Right ventricle myocardium inferior (tissue), 1 donor: ENCODE measurements around the gene PTPRO. TPM values are rescaled to one million over a fixed set of nuclear protein-coding genes. Genes with fewer than 3 reads are reported as not detected.

Experiments used
- ATAC-seq: fragments of 200-7000 bp; cut with Tn5 transposase; one replicate; pipeline ENCODE4 v1.9.1; 2020; ENCODE audit warnings: mild to moderate bottlenecking, moderate library complexity
- DNase-seq: peaks from one replicate; pipeline ENCODE4 v3.0.0; 2021; ENCODE audit errors: missing footprints
- intact Hi-C: fragments of 100-400 bp; cut with DNase I; formaldehyde crosslinking; loops from one replicate; pipeline ENCODE4 v1.11.0; 2022
- total RNA-seq: library from RNA; stranded (reverse); fragmentation: NEBNext Ultra II Directional; extraction: Animal tissue kit (Norgen Biotek cat#: 25700); gene quantifications from one replicate; pipeline ENCODE4 v1.2.1, GENCODE V29; 2021
- donor health status: DM: no; HTN: yes; CAD: no; lungs with severe emphysema.

The PTPRO gene
- total RNA-seq, 1 donor from 2014 or later = 1.3 TPM

DNA sequence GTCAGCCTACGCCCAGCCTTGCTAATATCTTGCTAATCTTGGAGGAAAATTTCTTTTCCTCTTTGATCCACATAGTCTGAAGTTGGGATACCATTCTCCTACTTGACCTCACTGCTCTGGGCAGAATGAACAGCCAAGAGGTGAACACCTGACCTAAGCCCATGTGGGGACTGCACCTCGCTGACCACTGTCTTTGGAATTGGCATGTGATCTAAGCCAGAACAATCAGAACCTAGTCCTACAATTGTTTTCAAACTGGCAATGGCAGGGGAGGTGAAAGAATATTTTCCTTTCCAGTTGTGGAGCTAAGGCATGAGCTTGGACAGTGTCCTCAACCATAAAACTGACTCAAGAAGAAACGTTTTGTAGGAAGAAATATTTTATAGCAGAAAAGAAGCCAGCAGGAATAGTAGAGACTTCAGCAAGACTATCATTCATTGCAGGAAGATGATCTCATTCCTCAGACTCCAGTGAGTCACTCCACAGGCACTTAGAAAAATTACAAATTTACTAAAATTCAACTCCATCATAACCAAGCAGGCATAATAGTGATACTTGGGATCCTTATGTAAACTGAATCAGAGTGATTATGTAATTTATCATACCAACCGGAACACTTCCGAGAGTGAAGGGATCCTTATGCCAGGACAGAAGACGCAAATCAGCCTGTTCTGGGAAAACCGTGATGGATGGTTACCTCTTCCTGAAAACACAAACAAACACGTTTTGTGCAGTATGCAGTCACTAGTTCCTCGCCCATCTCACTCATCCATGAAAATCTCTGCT is 14.7 kb downstream of the PTPRO start:
- no peak for ATAC-seq

DNA sequence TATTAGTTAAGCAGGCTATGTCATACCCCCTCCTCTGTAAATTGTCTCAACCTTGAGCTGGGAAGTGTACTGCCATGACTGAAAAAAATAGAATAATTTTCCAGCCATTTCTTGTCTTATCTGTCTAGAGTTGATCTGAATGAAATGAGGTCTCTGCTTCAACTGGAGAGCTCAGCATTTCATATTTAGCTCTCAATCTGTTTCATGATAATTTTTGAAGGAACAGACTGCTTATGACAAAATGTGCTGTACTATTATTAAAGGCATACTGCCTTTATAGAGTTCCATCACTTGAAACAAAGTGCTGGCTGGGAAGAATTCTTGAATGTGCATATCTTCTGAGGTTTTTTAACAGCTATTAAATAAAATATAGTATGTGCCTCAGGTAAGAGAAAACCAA is 19.1 kb downstream of the PTPRO start:
- no peak for DNase-seq
- ATAC-seq = no peak
- intact Hi-C loops = no loop called here

More for the DNA sequence above, 14.7 kb downstream of the PTPRO start:
- intact Hi-C loops = no loop called here
- DNase-seq = no peak

DNA sequence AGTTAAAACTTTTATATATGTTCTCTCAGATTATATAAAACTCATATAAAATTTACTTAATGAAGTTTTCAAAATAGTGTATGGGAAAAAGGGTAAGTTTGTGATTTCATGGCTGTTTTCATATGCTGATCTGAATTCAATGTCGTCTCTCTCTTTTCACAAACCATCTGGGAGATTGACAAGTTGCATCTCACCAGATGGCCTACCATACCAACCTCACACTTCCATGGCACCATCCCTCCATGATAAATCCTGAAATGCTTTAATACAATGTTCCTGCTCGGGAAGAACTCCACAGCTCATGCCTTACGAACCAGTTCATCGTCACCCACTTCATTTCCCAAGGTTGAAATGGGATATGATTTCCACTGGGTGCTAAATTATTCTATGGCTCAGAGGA is 22.3 kb downstream of the PTPRO start:
- no peak for DNase-seq
- no peak for ATAC-seq
- intact Hi-C loops = no loop called here

DNA sequence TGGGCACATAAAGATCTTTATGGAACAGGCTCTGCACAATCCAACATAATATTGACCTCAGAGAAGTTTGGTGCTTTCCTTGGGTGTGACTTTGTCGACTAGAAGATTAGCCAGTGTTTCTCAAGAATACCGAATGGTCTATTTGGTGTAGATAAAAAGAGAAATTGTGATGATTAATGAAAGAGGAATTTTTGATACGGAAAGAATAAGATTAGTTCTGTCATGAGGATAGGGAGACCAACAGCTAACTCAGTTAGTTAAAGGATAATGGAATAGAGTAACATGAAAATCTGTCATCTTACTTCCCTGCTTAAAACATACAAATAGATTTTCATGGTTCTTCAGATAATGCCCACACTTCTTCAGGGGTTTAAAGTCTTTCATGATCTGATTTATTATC is 24.2 kb downstream of the PTPRO start:
- no peak for ATAC-seq

DNA sequence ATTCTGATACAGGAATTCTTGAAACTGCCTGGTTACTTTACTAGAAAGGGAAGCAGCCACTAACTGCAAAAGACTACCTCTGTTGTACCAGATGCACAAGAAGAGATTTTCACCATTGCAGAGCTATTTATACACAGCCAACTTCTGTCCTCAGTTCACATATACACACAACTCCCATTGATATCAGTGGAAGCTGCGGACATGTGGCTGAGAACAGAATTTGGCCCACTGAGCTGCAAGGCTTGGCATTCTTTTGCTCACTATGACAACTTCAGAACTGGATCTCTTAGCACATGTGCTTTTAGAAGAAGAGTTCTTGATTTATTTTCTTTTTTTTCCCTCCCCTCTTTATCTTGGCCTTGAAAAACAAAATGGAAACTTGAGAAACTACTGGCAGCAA is 28.3 kb downstream of the PTPRO start:
- DNase-seq = no peak
- peak; percentile 52 for ATAC-seq
- intact Hi-C loops = no loop called here

More for the DNA sequence above, 24.2 kb downstream of the PTPRO start:
- intact Hi-C loops = no loop called here
- no peak for DNase-seq

DNA sequence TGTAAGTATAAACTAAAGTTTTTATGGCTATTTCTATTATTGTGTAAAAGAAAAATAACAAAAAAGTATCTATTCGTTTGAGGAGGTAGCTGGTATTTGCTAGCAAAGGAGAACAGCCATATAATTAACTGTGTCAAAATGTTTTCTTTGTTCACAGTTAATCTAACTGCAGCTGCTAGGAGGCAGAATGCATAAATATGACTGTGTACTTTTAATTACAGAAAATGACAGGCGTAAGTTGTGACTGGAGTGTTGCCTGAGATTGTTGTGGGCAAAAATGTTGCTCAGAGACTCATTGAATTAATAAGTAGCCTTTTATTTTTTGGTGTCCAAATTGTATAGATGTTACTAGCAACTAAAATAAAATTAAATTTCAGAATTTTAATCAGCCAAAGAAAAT is 33.5 kb downstream of the PTPRO start:
- ATAC-seq (no peak), DNase-seq (no peak)
- intact Hi-C loops = no loop called here

DNA sequence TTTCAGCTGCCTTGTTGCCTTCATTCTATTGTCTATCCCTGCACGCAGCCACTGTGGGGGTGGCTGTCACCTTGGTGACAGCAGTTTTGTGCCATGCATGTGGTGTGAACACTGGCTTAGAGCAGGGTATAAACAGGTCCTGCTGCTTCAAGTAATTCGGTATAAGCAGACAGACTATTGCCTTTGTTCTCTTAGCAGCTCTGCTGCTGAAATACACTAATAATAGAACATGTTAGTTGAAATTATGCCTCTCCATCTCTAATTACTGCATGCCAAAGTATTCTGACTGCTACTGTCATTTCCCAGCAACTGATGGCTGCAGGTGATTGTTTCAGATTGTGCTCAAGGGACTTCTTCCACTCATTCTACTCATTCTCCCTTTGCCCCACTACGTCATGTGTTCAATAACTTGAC is 34.6 kb downstream of the PTPRO start:
- intact Hi-C loops = no loop called here
- DNase-seq (no peak), ATAC-seq (no peak)

DNA sequence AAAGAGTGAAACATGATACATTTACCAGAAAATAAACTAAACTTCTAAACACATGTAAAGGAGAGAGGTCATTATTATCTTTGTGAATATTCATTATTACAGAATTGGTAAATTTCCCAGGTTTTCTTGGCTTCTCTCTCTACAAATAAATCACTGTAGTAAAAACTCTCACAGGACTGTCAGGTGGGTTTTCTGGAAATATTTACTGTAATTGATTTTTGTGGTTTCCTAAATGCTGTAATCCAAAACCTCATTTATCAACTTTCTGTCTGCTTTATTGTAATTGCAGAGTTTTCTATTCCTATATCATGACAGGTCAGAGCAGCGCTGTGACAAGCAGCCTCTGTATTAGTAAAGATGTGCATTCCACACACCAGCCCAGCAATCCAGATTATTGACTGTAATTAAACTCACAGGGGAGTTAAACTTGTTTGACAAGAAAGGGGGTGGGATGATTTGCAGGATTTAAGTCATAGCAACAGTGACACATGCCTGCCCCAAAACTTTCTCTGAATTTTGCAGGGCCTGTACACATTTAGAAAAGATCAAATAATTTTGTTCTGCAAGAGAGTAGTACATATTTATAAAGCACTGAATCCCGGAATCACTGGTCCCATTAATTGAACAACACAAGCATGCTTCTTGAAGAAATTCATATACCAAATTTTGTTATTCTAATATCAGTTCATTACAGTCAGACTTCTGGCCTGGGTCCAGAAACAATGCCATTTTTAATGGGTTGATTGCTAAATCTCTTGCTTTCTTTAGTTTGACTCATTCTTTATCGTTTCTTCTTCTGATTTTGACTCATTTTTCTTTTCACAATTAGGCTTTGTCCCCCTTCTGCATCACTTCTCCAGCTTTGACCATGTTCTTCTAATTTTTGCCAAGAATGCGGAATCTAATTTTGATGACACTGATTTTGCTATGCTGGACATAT is 42.2 kb downstream of the PTPRO start:
- intact Hi-C loops = no loop called here

DNA sequence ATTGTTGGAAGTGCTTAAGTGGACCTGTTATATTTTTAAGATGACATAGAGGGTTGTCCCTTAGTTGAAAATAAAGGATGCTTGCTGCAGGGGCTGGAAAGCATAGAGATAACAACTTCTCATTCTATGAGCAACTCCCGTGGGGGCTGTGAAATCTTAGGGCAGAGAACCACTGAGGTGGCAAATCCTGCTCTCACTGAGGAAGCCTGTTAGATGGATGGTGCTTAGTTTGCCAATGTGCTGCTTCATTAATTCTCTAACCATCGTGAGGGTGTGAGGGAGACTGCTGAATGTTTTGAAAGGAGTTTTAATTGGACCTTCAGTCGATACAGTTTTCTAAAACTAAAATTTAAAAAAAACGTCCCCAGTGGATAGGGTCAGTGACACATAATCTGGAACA is 46.5 kb downstream of the PTPRO start:
- no peak for ATAC-seq
- no peak for DNase-seq
- intact Hi-C loops = no loop called here

More for the DNA sequence above, 42.2 kb downstream of the PTPRO start:
- no peak for ATAC-seq
- DNase-seq = no peak

DNA sequence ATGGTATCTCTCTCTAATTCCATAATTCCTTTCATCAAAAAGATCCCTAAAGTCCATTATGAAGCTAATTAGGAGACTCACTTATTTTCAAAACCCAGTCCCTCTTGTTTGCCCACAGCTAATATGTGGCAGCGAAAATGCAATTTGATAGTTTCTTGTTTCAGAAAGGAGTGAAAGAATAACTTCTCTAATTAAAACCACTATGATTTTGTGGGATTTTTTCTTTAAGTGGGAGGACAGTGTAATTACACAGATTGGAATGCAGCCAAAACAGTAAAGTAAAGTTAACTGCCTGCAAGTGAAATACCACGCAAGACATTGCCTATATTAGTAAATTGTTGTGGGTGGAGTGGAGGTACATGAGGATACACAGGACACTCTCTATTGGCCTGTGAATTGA is 50.0 kb downstream of the PTPRO start:
- no peak for ATAC-seq
- intact Hi-C loops = no loop called here
- DNase-seq = no peak

DNA sequence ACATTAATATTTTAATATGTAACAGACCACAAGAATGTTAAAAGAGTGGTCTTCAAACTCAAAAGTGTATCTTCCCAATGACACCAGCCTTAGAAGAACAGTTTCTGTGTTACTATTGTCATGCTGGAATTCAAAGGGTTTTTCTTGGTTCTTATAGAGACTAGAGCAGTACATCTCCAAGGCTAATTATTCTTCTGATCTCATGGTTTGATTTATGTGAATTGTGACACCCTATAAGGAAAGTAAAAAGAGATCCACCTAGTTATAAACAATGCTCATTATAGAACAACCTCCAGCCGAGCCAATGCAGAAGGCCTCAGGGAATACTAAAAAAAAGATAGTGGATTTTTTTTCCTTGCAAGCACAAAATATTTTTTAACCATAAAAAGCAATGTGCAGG is 65.5 kb downstream of the PTPRO start:
- ATAC-seq = no peak
- intact Hi-C loops = no loop called here
- no peak for DNase-seq

DNA sequence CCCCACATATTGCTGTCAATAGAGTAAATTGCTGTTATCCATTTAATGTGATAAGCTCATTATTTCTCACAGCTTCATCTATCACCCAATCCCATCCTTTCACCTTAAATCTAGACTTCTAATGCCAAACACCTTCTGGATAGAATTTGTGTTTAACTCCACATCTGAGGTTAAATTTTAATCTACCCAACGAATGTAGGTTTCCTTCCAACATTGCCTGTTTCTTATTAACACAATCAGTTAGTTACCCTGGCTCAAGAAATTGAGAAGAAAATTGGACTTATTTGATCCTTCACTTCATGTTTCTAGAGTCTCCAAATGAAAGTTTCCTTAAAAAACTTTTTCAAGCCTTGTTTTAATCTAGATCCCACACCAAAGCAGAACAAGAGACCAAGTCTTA is 67.3 kb downstream of the PTPRO start:
- DNase-seq (no peak), ATAC-seq (no peak)
- intact Hi-C loops = no loop called here

DNA sequence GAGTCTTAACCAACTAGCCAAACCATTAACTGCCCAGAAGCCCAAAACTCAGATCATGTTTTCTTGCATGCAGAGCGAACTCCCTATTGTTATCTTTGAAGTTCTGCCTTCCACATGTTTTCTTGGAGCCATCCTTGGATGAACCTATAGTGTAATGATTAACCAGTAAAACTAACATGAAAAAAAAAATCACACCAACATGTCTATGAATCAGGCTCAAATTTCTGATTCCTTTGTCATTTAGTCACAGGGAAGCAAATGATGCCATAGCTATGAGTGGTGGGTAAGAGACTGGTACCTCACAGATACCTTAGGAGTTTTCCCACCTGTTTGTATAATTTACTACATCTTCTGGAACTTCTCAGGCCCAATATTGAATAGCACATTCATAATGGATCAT is 70.7 kb downstream of the PTPRO start:
- intact Hi-C loops = no loop called here

DNA sequence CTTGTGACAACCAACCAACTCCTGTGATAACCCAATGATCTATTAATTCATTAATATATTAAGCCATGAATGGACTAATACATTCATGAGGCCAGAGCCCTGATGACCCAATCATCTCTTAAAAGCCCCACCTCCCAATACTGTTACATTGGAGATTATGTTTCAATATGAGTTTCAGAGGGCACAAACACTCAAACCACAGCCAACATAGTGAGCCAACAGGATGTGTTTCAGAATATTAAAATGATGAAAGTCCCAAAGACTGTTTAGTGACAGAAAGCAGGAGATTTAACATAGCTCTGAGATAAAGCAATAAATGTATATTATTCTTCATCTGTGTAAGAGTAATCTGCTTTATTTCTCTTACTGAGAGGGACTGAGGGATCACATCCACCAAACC is 71.7 kb downstream of the PTPRO start:
- ATAC-seq = no peak

More for the DNA sequence above, 70.7 kb downstream of the PTPRO start:
- ATAC-seq (no peak), DNase-seq (no peak)

DNA sequence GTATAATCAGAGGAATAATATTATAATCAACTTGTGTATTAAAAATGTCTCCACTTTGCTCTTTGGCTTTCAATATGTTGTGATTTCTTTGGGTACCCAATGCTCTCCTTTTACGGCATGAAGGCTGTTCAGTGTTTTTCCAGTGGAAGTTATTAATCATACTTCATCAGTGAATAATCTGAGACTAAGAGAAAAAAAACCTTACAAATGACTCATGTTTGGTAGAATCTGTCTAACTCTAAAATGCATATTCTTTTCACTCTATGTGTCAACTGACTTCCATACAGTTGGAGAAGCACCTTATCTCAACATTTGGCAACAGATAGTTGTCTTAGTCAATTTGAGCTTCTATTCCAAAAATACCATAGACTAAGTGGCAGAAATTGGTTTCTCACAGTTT is 82.2 kb downstream of the PTPRO start:
- intact Hi-C loops = no loop called here
- DNase-seq (no peak), ATAC-seq (no peak)

More for the DNA sequence above, 71.7 kb downstream of the PTPRO start:
- DNase-seq = no peak
- intact Hi-C loops = no loop called here

DNA sequence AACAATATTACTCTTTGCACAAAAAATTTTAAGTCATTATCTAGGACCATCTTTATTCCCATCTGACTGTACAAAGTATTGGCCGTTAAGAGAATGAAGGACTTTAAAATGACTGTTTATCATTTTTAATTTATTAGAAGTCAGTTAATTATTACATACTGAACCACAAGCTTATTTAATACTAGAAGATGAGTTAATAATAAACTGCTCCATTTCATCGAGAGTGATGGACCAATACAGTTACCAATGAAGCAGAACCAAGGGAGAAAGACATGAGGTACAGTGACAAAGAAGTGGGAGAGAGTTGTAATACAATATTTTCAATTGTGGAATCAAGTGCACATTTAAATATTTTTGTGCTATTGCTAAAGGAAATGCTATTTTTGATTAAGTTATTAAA is 83.3 kb downstream of the PTPRO start:
- DNase-seq (no peak), ATAC-seq (no peak)
- intact Hi-C loops = no loop called here

DNA sequence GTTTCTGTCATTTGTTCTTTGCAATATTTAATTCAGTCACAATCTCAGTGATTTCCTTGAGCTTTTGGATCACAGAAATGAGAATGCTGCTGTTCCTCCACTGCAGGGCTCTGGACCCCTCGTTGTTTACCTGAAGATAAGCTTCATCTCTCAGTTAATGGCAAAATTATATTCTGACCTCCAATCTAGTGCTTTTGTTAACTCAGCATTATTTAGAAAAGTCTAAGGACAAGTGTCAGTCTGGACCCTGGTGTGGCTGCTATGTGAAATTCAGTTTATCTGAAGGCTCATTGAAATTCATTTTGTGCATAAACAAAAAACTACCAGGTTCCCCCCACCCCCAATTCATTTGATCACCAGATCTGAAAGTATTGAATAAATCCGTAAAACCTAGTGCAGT is 84.7 kb downstream of the PTPRO start:
- no peak for ATAC-seq
- no peak for DNase-seq
- intact Hi-C loops = no loop called here

DNA sequence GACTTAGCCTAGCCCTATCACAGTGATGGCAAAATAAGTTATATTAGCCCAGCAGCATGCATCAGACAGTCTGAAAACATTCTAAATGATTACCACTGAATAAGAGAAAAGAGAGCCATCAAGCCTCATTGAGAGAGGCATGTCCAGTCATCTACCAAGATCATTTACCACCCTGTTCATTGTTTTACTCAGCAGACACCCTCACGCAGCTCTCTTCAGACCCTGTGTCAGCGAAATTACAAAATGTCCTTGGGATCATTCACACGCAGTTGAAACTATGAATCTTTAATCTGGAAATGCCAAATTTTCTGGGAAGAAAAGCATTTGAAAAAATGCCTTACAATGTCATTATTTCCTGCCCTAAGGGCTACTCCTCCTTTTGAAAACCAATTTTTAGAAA is 89.5 kb downstream of the PTPRO start:
- intact Hi-C loops = no loop called here
- DNase-seq (no peak), ATAC-seq (no peak)

DNA sequence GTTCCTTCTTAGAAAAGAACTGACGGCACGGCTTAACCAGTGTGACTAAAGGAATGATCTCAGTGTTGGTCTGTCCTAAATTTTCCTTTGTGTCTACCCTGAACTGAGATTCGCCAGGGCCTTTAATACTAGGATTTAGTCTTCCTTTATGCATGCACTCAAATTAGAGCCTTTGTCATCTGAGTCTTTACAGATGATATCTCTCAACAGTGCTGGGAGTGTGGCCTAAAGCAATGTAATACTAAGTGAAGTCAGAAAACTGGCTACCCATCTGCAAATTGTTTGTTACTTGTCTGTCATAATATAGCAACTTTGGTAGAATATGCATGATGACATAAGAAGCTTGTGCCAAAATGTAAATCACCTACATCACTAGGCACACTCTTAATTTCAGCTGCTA is 95.4 kb downstream of the PTPRO start:
- DNase-seq (no peak), ATAC-seq (no peak)
- intact Hi-C loops = no loop called here

DNA sequence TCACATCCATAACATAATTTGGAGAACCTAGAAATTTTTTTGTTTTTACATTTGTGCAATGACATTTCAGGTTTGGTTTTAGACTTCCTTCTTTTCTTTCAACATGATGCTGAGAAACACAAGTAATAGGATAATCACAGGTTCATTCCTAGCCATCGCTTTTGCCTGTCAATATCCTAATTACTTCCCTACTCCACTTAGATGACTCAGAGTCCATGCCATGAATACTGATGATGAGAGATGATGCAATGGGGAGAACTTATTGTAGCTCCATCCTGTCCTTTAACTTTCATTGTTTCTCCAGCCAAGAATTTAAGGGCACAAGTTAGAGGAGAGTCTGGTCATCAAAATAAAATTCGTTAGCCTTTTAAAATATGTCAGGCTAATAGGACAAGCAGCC is 101.3 kb downstream of the PTPRO start:
- intact Hi-C loops = no loop called here

More for the DNA sequence above, 101.3 kb downstream of the PTPRO start:
- ATAC-seq (no peak), DNase-seq (no peak)
